Progenitor cell of endocrine pancreas (in vitro differentiated cells): ENCODE results near the gene CHD1L. TPM values are rescaled to one million over a fixed set of nuclear protein-coding genes. Genes with fewer than 3 reads are reported as not detected.

ENCODE experiments used
- DNase-seq: peaks from one replicate; pipeline ENCODE4 v3.0.0; 2021; ENCODE audit warnings: low spot score; ENCODE audit not compliant: unreplicated experiment
- H3K27ac Mint-ChIP-seq: 2 replicates; pipeline ENCODE4 v1.8.0; 2021; ENCODE audit warnings: mild to moderate bottlenecking, moderate library complexity, mixed read lengths
- H3K27me3 Mint-ChIP-seq: 2 replicates; pipeline ENCODE4 v1.8.0; 2021; ENCODE audit warnings: mixed read lengths
- H3K36me3 Mint-ChIP-seq: 2 replicates; pipeline ENCODE4 v1.8.0; 2022; ENCODE audit warnings: mixed read lengths; ENCODE audit not compliant: insufficient read depth
- H3K4me1 Mint-ChIP-seq: 2 replicates; pipeline ENCODE4 v1.8.0; 2021; ENCODE audit warnings: low read depth, mixed read lengths
- H3K4me3 Mint-ChIP-seq: 2 replicates; pipeline ENCODE4 v1.8.0; 2021; ENCODE audit warnings: low read depth, mild to moderate bottlenecking, moderate library complexity, mixed read lengths
- H3K9me3 Mint-ChIP-seq: 2 replicates; pipeline ENCODE4 v1.8.0; 2021; ENCODE audit warnings: low read depth, mixed read lengths
- CTCF ChIP-seq: fragments of 200-600 bp; sonication (generic); IDR thresholded peaks from one replicate; pipeline ENCODE4 v1.5.0; 2021; ENCODE audit warnings: antibody characterized with exemption, mild to moderate bottlenecking; ENCODE audit not compliant: unreplicated experiment
- total RNA-seq: library from RNA; stranded (reverse); gene quantifications from 2 replicates; pipeline ENCODE4 v1.2.1, GENCODE V29; 2021

The CHD1L gene
- total RNA-seq, 1 donor from 2014 or later = 79.6 TPM

DNA sequence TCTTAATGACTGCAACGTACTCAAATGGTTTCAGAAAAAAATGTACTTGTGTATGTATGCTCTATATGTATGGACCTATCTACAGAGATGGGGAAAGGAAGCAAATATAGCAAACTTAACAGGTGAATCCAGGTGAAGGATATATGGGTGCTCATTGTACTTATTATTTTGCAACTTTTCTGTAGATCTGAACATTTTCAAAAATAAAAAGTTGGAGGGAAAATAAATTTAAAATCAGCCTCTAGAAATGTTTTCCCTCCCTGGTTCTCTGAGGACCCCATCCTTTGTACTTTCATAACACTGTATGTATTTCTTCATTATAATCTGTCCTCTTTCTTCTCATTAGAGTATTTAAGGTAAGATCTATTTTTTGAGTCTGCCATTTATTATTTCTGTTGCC, 35.3 kb upstream of the CHD1L start:
- Mint-ChIP-seq H3K27me3 (no peaks in the 10 kb centered on the region), H3K4me3 (no peak overlapping the region), H3K36me3 (peaks cover 15% of the 10 kb centered on the region), H3K9me3 (no peaks in the 10 kb centered on the region), H3K4me1 (peaks cover 23% of the 10 kb centered on the region), H3K27ac (no peak overlapping the region)
- no peak for TF ChIP-seq CTCF
- DNase-seq = no peak

GRCh38 chr1:147208619-147209018, 33.9 kb upstream of the CHD1L start:
- no peak overlapping the region for H3K27ac Mint-ChIP-seq
- no peak for DNase-seq
- no peak for TF ChIP-seq CTCF
- peaks cover 36% of the 10 kb centered on the region for H3K4me1 Mint-ChIP-seq
- no peaks in the 10 kb centered on the region for H3K9me3 Mint-ChIP-seq
- H3K36me3 Mint-ChIP-seq = peaks cover 7% of the 10 kb centered on the region
- H3K27me3 Mint-ChIP-seq = no peaks in the 10 kb centered on the region
- H3K4me3 Mint-ChIP-seq = no peak overlapping the region

DNA sequence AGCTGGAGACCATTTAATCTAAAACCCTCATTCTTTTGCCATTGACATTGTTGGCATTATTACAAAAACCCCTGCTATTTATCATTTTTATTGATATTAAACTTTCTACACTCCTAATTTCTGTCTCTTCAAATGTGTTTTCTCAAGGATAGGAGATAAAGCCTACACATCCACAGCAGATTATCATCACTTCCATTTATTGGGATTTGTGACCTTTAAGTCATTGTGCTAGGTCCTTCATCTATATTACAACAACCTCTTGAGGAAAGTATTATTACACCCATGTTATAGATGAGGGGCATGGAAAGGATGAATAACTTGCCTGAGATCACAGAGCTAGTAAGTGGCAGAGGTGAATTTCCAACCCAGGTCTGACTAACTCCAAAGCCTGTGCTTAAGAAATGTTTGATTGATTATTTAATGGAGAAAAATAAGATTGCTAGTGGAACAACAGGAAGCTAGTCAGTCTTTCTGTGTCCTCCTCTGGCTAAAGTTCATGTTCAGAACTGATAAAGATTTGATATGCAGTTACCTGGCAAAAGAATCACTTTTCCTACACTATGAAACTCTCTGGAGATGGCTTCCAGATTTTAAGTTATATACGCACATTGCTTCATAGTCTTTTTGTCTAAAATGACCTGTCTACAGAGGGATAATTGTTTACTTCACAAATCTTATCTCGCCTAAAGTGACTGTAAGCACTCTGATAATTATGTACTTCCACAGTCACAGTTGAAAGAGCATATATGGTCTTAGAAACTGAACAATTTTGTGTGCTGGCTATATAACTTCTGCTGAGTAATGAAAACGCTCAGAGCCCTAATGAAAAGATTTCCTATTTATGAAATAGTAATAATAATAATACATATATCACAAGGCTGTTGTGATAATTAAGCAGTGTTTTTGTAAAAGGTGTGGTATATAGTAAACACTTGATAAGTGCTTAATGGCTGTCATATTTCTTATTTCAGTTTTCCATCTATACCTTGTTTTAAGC, 32.4 kb upstream of the CHD1L start:
- H3K27ac Mint-ChIP-seq = peak overlapping the region; percentile 40
- peaks cover 5% of the 10 kb centered on the region for H3K36me3 Mint-ChIP-seq
- no peak overlapping the region for H3K4me3 Mint-ChIP-seq
- no peak for DNase-seq
- H3K27me3 Mint-ChIP-seq = no peaks in the 10 kb centered on the region
- H3K4me1 Mint-ChIP-seq = peaks cover 47% of the 10 kb centered on the region
- no peak for TF ChIP-seq CTCF
- H3K9me3 Mint-ChIP-seq = no peaks in the 10 kb centered on the region

DNA sequence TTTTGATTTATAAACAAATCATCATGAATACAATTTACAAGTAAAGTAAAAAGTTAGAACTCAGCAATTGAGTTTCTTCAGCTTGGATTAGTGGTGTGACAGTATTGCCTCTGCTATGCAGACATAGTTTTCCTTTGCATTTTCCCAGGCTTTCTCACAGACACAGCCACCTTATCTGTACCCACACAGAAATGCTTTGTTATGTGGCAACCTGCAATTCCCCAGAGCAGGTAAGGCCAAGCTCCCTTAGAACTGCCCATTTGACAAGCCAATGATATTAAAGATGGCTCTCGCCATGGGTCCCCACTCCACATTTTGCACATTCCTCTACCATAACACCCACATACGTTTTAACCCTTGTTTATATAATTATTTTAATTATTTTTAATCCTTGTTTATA, 31.5 kb upstream of the CHD1L start:
- H3K4me3 Mint-ChIP-seq = no peak overlapping the region
- no peak for DNase-seq
- TF ChIP-seq CTCF = no peak
- peaks cover 55% of the 10 kb centered on the region for H3K4me1 Mint-ChIP-seq
- peaks cover 5% of the 10 kb centered on the region for H3K36me3 Mint-ChIP-seq
- H3K9me3 Mint-ChIP-seq = no peaks in the 10 kb centered on the region
- no peak overlapping the region for H3K27ac Mint-ChIP-seq
- no peaks in the 10 kb centered on the region for H3K27me3 Mint-ChIP-seq

DNA sequence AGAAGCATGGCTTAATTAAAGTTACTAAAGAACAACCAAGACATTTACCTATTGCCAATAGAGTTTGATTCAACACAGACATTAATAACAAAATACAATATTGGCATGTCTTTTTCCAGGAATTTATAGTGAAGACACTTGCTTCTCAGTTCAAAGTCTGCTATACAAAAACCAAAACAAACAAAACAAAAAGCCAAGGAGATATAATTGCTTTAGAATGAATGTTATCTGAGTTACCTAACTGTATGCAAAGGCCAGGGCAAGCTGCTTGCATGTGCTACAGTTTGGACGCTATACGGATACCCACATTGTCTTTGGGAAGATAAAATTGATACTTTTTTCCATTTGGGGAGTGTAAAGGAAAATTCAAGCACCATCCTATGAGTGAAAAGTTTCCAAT, 30.9 kb upstream of the CHD1L start:
- H3K4me1 Mint-ChIP-seq = peaks cover 58% of the 10 kb centered on the region
- TF ChIP-seq CTCF = no peak
- peaks cover 3% of the 10 kb centered on the region for H3K36me3 Mint-ChIP-seq
- no peaks in the 10 kb centered on the region for H3K27me3 Mint-ChIP-seq
- DNase-seq = no peak
- peak overlapping the region; percentile 66 for H3K27ac Mint-ChIP-seq
- H3K4me3 Mint-ChIP-seq = no peak overlapping the region
- no peaks in the 10 kb centered on the region for H3K9me3 Mint-ChIP-seq
